Central memory CD8-positive, alpha-beta T cell (primary cell): ENCODE results near the gene SHROOM2.

Experiments
- ATAC-seq: fragments of 150-1000 bp; cut with Tn5 transposase; replicated peaks from 2 replicates; pipeline ENCODE4 v1.10.0; 2022; ENCODE audit warnings: mild to moderate bottlenecking, moderate FRiP score, moderate number of reproducible peaks; ENCODE audit not compliant: poor library complexity, severe bottlenecking; ENCODE audit errors: extremely low read depth
- DNase-seq, 2 donors: peaks; one replicate each; pipeline ENCODE4 v3.0.0; 2021; ENCODE audit warnings: low spot score in 2 of 2
- H3K27ac Mint-ChIP-seq: one replicate; pipeline ENCODE4 v1.8.0; 2022; ENCODE audit warnings: low read depth, mild to moderate bottlenecking, moderate library complexity, mixed read lengths
- H3K27me3 Mint-ChIP-seq: one replicate; pipeline ENCODE4 v1.8.0; 2022; ENCODE audit warnings: mixed read lengths
- H3K36me3 Mint-ChIP-seq: one replicate; pipeline ENCODE4 v1.8.0; 2022; ENCODE audit warnings: mild to moderate bottlenecking, moderate library complexity, mixed read lengths; ENCODE audit not compliant: insufficient read depth
- H3K4me1 Mint-ChIP-seq: one replicate; pipeline ENCODE4 v1.8.0; 2022; ENCODE audit warnings: mixed read lengths
- H3K4me3 Mint-ChIP-seq: one replicate; pipeline ENCODE4 v1.8.0; 2022; ENCODE audit warnings: mild to moderate bottlenecking, moderate library complexity, mixed read lengths
- H3K9me3 Mint-ChIP-seq: one replicate; pipeline ENCODE4 v1.8.0; 2022; ENCODE audit warnings: mixed read lengths

SHROOM2 gene

DNA sequence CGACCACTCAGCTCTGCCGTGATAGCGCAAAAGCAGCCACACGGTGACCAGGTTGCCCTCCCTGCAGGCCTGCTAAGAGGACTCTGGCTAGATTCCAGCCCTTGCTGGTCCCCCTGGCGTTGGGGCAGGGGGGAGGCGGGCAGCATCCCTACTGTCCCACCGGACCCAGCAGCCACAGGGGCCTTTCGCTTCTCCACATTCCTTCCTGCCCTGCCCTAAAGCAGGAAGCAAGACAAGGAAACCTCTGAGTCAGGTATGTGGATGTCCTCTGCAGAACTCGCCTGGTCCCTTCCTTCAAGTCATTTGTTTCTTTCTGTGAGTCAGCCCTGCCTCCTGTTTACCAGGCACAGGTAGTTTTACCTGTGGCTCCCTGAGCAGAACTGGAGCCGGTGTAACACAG lies 120.7 kb downstream of the SHROOM2 start:
- Mint-ChIP-seq H3K27ac (no peak overlapping the region), H3K27me3 (peaks cover 11% of the 10 kb centered on the region), H3K4me1 (no peaks in the 10 kb centered on the region), H3K36me3 (no peaks in the 10 kb centered on the region), H3K9me3 (no peaks in the 10 kb centered on the region), H3K4me3 (no peak overlapping the region)
- DNase-seq = no peak
- ATAC-seq = no peak

DNA sequence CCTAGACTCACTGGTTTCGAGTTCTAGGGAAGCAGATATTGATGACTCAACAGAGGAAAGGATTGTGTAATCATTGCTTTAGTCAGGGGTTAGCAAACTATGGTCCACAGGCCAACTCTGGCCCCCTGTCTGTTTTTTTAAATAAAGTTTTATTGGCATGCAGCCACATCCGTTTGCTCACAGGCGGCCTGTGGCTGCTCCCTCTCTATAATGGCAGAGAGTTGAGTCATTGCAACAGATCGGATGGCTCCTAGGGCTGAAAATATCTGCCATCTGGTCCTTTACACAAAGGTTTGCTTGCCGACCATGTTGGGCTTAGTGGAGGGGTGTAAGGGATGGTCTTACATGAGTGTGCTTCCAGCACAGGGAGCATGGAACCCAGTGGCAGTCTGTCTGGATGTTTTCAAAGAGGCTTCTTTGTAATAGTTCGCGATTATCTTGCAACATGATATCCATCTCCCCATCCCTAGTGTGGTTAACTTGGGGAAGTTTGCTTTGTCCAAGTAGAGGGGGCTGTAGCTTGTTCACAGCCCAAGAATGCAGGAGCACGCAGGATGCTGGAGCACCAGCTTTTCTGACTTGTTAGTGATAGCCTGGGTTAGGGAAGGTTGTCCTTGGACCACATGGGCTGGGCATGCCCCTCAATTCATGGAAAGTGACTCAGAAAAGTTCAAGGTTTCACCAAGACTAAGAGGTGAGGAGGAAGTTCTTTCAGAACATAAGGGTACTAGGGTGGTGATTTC lies 121.6 kb downstream of the SHROOM2 start:
- no peaks in the 10 kb centered on the region for H3K36me3 Mint-ChIP-seq
- H3K27ac Mint-ChIP-seq = no peak overlapping the region
- peaks cover 11% of the 10 kb centered on the region for H3K27me3 Mint-ChIP-seq
- no peak for DNase-seq
- no peaks in the 10 kb centered on the region for H3K4me1 Mint-ChIP-seq
- no peak overlapping the region for H3K4me3 Mint-ChIP-seq
- no peaks in the 10 kb centered on the region for H3K9me3 Mint-ChIP-seq
- no peak for ATAC-seq

DNA sequence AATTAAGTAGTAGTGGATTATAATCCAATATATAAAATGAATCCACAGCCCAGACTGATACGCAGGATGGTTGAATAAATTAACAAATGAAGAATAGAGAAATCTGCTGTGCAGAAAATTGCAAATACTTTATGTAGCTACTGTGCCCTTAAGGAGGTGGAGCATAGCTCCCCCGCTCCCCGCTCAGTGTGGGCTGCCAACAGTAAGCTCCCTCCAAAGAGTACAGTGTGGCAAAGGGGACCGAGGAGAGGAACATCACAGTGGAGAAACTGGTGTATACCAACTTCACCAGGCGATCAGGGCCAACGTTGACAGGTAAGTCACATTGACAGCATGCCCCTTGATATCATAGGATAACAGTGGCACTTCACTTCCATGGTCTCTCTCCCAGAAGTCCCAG lies 123.0 kb downstream of the SHROOM2 start:
- no peak overlapping the region for H3K27ac Mint-ChIP-seq
- H3K4me3 Mint-ChIP-seq = no peak overlapping the region
- H3K9me3 Mint-ChIP-seq = no peaks in the 10 kb centered on the region
- no peak for ATAC-seq
- H3K27me3 Mint-ChIP-seq = peaks cover 11% of the 10 kb centered on the region
- no peaks in the 10 kb centered on the region for H3K4me1 Mint-ChIP-seq
- DNase-seq = no peak
- H3K36me3 Mint-ChIP-seq = no peaks in the 10 kb centered on the region

DNA sequence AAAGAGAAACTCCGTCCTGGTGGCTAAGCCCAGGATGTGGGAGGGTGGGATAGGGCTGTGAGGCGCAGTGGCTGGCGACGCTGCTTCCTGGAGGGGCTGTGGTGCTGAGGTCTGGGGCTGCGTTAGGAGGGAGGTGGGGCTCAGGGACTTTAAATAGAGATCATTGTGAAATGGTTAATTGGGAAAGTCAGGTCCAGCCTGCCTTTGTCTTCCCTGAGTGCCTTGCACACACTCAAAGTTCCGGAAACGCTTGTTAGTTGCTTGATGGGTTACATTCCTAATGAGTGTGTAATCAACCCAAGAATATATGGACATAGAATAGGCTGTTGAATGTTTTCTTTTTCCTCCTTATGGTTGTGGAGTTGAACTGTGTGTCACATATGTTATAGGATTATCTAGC lies 125.3 kb downstream of the SHROOM2 start:
- DNase-seq (no peak), ATAC-seq (no peak)
- Mint-ChIP-seq H3K27me3 (peaks cover 11% of the 10 kb centered on the region), H3K27ac (no peak overlapping the region), H3K36me3 (no peaks in the 10 kb centered on the region), H3K4me1 (no peaks in the 10 kb centered on the region), H3K4me3 (no peak overlapping the region), H3K9me3 (no peaks in the 10 kb centered on the region)

DNA sequence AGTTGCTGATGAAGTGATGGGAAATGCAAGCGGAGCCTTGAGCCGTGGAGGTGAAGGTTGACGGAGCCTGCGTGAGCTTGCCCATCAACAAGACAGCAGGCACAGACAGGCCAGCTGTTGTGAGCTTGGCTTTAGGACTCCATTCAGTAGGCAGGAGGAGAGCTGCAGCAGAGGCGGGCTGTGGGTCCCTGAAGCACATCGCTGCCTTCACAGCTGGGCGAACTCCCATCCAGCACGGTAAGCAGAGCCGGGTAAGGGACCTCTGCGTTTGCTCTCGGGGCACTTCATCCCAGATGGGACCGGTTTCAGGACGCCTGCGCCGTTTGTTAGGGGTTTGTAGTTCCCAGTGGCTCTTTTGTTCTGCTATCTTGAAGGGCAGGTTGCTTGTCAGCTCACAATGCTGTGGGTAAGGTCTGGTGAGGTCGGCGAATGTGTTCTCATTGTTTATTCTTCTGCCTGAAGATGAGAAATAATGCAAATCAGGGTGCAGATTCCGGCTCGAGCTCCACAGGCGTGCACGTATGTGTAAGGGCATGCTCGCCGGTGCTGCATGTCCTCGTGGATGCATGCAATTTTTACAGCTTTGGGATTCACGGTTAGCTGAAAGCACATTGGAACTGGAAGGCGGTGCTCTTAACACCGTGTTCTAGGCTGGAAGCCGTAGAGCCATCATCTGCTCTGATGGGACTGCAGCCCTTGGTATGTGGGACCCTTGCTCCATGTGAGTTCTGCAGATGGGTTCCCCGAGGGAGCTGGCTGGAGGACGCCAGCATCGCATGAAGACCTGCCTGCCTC lies 126.3 kb downstream of the SHROOM2 start:
- ATAC-seq (no peak), DNase-seq (no peak)
- Mint-ChIP-seq H3K4me3 (no peak overlapping the region), H3K36me3 (no peaks in the 10 kb centered on the region), H3K9me3 (no peaks in the 10 kb centered on the region), H3K27me3 (peaks cover 20% of the 10 kb centered on the region), H3K4me1 (no peaks in the 10 kb centered on the region), H3K27ac (no peak overlapping the region)

DNA sequence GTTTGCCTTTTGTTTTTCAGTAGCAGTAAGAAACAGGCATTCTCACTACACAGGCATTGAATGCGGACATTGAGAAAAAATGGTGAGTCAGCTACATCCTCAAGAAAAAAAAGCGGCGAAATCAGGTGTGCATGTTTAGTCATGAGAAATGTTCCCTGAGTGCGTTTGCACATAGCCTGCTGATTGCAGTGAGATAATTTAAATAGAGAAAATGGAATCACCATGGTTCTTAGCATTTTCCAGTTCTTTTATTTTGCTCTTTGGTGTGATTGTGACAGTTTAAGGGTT lies 126.9 kb downstream of the SHROOM2 start:
- Mint-ChIP-seq H3K27ac (no peak overlapping the region), H3K4me1 (no peaks in the 10 kb centered on the region), H3K4me3 (no peak overlapping the region), H3K27me3 (peaks cover 21% of the 10 kb centered on the region), H3K9me3 (no peaks in the 10 kb centered on the region), H3K36me3 (no peaks in the 10 kb centered on the region)
- no peak for ATAC-seq
- DNase-seq = no peak

DNA sequence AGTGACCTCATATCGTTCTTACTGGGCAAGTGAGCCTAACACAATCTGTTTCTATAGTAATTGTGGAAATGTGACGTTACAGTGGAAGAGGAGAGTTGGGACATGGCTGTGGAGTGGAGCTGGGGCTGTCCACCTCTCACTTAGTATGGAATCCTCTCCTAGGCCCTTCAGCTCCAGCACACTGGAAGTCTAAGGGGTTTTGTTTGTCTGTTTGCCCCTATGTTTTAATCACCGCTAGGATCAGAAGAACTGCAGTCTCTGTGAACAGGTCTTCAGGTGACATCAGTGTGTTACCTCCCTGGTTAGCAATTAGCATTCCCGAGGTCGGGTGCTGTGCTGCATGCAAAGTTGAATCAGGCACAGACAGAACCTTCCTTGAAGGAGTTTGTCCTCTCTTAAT lies 131.6 kb downstream of the SHROOM2 start:
- H3K9me3 Mint-ChIP-seq = no peaks in the 10 kb centered on the region
- no peak for DNase-seq
- ATAC-seq = no peak
- no peak overlapping the region for H3K4me3 Mint-ChIP-seq
- no peaks in the 10 kb centered on the region for H3K36me3 Mint-ChIP-seq
- H3K27ac Mint-ChIP-seq = no peak overlapping the region
- no peaks in the 10 kb centered on the region for H3K4me1 Mint-ChIP-seq
- H3K27me3 Mint-ChIP-seq = peaks cover 19% of the 10 kb centered on the region

DNA sequence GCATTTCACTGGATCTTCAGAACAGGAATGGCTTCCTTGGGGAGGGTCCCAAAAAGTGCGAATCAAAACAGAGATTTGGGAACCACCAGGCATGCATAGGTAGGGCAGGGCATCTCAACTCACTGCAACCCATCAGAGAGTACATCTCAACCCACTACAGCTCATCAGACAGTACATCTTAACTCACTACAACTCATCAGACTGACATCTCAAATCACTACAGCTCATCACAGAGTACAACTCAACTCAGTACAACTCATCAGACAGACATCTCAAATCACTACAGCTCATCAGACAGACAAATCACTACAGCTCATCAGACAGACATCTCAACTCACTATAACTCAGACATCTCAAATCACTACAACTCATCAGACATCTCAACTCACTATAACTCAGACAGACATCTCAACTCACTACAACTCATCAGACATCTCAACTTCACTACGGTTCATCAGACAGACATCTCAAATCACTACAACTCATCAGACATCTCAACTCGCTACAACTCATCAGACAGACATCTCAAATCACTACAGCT lies 133.5 kb downstream of the SHROOM2 start:
- no peak overlapping the region for H3K27ac Mint-ChIP-seq
- DNase-seq (no peak), ATAC-seq (no peak)
- no peaks in the 10 kb centered on the region for H3K4me1 Mint-ChIP-seq
- H3K27me3 Mint-ChIP-seq = peaks cover 19% of the 10 kb centered on the region
- H3K36me3 Mint-ChIP-seq = no peaks in the 10 kb centered on the region
- no peaks in the 10 kb centered on the region for H3K9me3 Mint-ChIP-seq
- H3K4me3 Mint-ChIP-seq = no peak overlapping the region

DNA sequence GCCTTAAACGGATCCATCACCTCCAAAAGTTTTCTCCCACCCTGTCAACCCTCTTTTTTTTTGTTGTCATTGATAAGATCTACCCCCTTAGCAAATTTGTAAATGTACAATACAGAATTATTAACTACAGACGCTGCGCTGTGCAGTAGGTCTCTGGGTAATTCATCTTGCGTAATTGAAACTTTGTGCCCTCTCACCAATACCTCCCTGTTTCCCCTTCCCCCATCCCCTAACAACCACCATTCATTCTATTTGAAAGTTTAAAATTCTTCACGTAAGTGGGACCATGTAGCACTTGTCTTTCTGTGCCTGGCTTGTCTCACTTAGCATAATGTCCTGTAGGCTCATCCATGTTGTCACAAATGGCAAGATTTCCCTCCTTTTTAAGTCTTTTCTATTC lies 135.2 kb downstream of the SHROOM2 start:
- ATAC-seq (no peak), DNase-seq (no peak)
- Mint-ChIP-seq H3K4me1 (no peaks in the 10 kb centered on the region), H3K27me3 (peaks cover 19% of the 10 kb centered on the region), H3K27ac (no peak overlapping the region), H3K9me3 (no peaks in the 10 kb centered on the region), H3K36me3 (no peaks in the 10 kb centered on the region), H3K4me3 (no peak overlapping the region)

DNA sequence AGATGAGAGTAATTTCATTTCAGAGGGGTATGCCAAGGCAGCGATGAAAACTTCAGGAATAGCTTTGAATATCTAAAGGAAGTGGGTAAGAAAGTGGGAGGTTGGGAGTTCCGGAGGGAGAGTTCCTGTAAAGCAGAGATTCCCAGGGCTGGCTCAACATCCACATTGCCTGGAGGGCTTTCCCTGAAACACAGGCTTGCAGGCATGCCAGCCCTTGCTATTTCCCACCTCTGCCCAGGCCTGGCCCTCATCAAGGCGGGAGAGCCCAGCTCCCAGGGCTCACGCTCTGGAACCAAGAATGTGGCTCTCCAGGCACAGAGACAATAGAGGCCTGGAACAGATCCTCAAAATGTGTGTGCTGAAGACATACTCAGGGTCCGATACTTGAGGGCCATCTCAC lies 137.1 kb downstream of the SHROOM2 start:
- ATAC-seq (no peak), DNase-seq (no peak)
- Mint-ChIP-seq H3K36me3 (no peaks in the 10 kb centered on the region), H3K4me1 (no peaks in the 10 kb centered on the region), H3K27ac (no peak overlapping the region), H3K4me3 (no peak overlapping the region), H3K27me3 (peaks cover 10% of the 10 kb centered on the region), H3K9me3 (no peaks in the 10 kb centered on the region)

DNA sequence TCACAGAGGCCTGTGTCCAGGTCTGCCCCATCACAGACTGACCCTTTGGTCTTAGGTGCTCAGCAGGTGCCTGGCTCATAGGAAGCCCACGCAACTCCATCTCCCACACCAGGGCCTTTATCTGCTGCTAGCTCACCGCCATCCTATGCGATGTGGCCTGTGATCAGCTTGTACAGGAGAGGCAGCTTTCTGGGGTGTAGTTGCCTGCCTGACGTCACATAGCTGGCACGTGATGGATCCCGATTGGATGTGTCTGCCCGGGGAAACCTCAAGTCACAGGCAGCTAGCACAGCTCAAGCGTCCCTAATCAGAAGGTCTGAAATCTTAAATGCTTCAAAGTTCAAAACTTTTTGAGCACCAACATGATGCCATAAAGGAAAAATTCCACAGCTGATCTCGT lies 139.8 kb downstream of the SHROOM2 start:
- no peaks in the 10 kb centered on the region for H3K36me3 Mint-ChIP-seq
- H3K9me3 Mint-ChIP-seq = no peaks in the 10 kb centered on the region
- peaks cover 10% of the 10 kb centered on the region for H3K27me3 Mint-ChIP-seq
- H3K4me1 Mint-ChIP-seq = no peaks in the 10 kb centered on the region
- no peak for ATAC-seq
- no peak overlapping the region for H3K4me3 Mint-ChIP-seq
- DNase-seq = no peak
- H3K27ac Mint-ChIP-seq = no peak overlapping the region

DNA sequence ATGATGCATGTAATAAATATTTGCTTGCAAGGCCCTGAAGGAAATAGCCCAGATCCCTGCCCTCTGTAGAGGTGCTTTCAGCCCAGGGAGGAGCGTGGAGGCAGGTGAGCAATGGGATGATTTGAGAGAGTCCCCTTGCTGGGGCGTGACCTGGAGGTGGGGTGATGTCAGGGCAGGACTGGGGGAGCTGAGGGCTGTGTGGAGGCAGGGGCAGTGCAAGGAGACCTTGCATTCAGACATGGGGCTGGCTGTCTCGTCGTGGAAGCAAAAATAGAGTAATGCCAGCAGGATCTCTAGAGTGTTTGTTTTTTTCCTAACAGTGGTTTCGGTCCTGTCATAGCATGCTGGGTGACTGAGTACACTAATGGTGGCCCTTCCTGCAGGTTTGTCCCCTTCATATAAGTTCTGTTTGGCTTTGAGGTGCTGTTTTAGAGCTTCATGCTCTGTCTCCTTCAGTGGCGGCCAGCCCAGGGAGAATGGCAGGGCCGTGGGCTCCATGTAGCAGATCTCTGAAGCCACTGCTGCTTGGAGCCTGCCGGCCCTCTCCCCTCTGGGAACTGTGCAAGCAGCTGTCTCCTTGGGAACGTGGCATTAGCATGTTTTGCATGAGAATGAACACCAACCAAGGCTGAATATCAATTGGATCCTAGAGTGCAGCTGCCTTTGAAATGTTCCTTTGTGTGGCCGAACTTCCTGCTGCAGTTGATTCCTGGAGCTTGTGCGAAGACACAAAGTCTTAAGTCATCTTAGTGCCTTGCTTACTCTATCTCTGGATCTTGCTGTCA lies 141.7 kb downstream of the SHROOM2 start:
- Mint-ChIP-seq H3K9me3 (no peaks in the 10 kb centered on the region), H3K4me1 (no peaks in the 10 kb centered on the region), H3K27me3 (no peaks in the 10 kb centered on the region), H3K27ac (no peak overlapping the region), H3K4me3 (no peak overlapping the region), H3K36me3 (no peaks in the 10 kb centered on the region)
- ATAC-seq (no peak), DNase-seq (no peak)
